ENCODE measurements around the gene ZNF563.
"Not testable (repeated sequence)": the region's sequence is repeated elsewhere in the genome, so short reads cannot be mapped to it uniquely, and the experiment has no call there.

Gene ZNF563

DNA sequence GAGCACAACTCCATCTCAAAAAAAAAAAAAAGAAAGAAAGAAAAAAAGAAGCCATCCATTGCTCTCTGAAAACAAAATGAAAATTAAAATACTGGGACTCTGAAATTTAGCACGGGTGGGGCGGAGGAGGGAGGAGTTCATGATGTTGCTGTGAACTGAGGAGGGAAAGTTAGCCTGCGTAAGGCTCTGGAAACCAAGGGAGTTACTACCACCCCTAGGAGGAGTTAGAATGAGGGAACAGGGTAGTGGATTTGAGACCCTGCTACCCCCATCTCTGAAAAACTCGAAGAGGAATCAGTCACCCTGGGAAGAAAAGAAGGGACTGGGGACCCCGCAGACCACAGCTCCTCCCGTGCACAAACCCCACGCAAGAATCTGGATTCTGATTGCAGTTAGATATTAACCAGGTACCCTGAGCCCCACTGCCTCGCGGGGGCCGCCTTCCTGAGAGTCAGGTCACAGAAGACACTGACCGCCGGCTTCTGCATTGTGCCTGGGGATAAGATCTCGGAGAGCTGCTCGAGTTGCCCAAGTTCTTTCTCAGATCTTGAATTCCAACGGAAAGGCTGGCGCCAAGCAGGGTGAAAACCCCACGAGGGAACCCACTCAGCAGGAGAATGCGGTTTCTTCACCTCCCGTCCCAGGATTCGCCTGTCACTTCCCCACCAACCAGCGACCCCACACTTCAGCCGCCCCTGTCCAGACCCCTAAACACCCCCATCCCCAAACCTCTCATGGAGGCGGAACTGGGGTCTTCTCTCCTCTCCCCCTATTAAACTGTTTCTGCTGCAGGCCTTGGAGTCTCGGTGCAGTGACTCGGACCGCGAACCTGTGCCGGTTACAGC, 31.2 kb upstream of the ZNF563 start:
- Histone ChIP-seq H3K9me3 (ENCODE audit: severe bottlenecking) (no peaks in the 10 kb centered on the region), H3K36me3 (no peaks in the 10 kb centered on the region), H3K4me3 (ENCODE audit: low read depth, low read length) (peak overlapping the region; percentile 81), H3K27ac (peak overlapping the region; percentile 81), H3K27me3 (ENCODE audit: insufficient read depth, low read depth, severe bottlenecking) (no peaks in the 10 kb centered on the region)
- peak; percentile 17 for DNase-seq
- TF ChIP-seq, protein P1, sequence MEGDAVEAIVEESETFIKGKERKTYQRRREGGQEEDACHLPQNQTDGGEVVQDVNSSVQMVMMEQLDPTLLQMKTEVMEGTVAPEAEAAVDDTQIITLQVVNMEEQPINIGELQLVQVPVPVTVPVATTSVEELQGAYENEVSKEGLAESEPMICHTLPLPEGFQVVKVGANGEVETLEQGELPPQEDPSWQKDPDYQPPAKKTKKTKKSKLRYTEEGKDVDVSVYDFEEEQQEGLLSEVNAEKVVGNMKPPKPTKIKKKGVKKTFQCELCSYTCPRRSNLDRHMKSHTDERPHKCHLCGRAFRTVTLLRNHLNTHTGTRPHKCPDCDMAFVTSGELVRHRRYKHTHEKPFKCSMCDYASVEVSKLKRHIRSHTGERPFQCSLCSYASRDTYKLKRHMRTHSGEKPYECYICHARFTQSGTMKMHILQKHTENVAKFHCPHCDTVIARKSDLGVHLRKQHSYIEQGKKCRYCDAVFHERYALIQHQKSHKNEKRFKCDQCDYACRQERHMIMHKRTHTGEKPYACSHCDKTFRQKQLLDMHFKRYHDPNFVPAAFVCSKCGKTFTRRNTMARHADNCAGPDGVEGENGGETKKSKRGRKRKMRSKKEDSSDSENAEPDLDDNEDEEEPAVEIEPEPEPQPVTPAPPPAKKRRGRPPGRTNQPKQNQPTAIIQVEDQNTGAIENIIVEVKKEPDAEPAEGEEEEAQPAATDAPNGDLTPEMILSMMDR (IDR thresholded peaks at IDR 0.05; ENCODE audit: low read depth, low read length) = no peak

DNA sequence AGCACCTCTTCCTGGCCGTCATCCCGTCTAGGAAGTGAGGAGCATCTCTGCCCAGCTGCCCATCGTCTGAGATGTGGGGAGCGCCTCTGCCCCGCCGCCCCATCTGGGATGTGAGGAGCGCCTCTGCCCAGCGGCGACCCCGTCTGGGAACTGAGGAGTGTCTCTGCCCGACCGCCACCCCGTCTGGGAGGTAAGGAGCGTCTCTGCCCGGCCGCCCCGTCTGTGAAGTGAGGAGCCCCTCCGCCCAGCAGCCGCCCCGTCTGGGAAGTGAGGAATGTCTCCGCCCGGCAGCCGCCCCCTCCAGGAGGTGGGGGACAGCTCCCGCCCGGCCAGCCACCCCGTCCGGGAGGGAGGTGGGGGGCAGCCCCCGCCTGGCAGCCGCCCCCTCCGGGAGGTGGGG, 28.8 kb upstream of the ZNF563 start:
- DNase-seq; H3K27me3 ChIP-seq (ENCODE audit: insufficient read depth, low read depth, severe bottlenecking); H3K4me3 ChIP-seq (ENCODE audit: low read depth, low read length); H3K27ac ChIP-seq; H3K36me3 ChIP-seq; H3K9me3 ChIP-seq (ENCODE audit: severe bottlenecking): not testable (repeated sequence)

DNA sequence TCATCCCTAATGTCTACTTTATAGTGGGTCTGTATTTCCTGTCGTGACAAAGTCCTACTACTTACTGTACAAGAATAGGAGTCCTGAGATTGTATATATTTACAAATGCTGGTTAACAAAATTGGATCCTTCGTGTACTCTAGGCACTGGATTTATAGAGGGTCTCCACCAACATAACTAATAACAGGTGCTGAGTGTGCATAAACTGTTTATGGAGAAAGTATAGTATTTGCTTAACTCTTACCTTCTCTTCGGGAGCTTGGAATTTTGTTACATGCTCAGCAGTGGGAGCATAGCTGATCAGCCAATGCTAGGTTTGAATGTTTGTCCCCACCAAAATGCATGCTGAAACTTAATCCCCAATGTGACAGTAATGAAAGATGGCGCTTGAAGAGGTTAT, 19.9 kb upstream of the ZNF563 start:
- H3K9me3 ChIP-seq (ENCODE audit: severe bottlenecking) = peaks cover 25% of the 10 kb centered on the region
- TF ChIP-seq, protein P1 (IDR thresholded peaks at IDR 0.05; ENCODE audit: low read depth, low read length) = no peak

GRCh38 chr19:12350890-12351197, 17.4 kb upstream of the ZNF563 start:
- H3K36me3 ChIP-seq = peaks cover 25% of the 10 kb centered on the region
- TF ChIP-seq, protein P1 (IDR thresholded peaks at IDR 0.05; ENCODE audit: low read depth, low read length) = no peak
- peaks cover 25% of the 10 kb centered on the region for H3K9me3 ChIP-seq (ENCODE audit: severe bottlenecking)
- no peak overlapping the region for H3K27ac ChIP-seq
- H3K27me3 ChIP-seq (ENCODE audit: insufficient read depth, low read depth, severe bottlenecking) = no peaks in the 10 kb centered on the region
- H3K4me3 ChIP-seq (ENCODE audit: low read depth, low read length) = no peak overlapping the region
- DNase-seq = no peak

More for the DNA sequence above, 19.9 kb upstream of the ZNF563 start:
- Histone ChIP-seq H3K36me3 (peaks cover 25% of the 10 kb centered on the region), H3K27ac (no peak overlapping the region), H3K4me3 (ENCODE audit: low read depth, low read length) (no peak overlapping the region), H3K27me3 (ENCODE audit: insufficient read depth, low read depth, severe bottlenecking) (no peaks in the 10 kb centered on the region)
- DNase-seq = no peak

GRCh38 chr19:12350185-12350889, 16.9 kb upstream of the ZNF563 start:
- TF ChIP-seq, protein P1 (IDR thresholded peaks at IDR 0.05; ENCODE audit: low read depth, low read length) = no peak
- H3K4me3 ChIP-seq (ENCODE audit: low read depth, low read length) = no peak overlapping the region
- peaks cover 25% of the 10 kb centered on the region for H3K9me3 ChIP-seq (ENCODE audit: severe bottlenecking)
- no peaks in the 10 kb centered on the region for H3K27me3 ChIP-seq (ENCODE audit: insufficient read depth, low read depth, severe bottlenecking)
- peaks cover 25% of the 10 kb centered on the region for H3K36me3 ChIP-seq
- DNase-seq = no peak
- H3K27ac ChIP-seq = no peak overlapping the region

DNA sequence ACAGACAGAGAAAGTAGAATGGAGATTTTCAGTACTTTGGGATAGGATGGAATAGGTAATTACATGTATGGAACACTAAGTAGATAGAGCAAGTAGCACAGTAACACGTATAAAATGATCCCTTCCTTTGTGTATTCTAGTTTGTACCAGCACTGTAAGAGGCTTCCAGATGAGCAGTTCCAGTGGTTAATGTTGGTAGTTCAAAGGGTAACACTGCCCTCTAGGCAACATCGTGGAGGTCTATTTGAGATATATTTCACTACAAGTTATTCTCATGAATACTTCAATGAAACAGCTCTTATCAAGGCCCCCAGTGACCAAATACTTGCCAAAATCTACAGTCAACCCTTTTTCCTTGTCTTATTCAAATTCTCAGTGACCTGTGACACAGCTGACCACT, 13.5 kb upstream of the ZNF563 start:
- TF ChIP-seq, protein P1 (IDR thresholded peaks at IDR 0.05; ENCODE audit: low read depth, low read length) = peak; percentile 10; the same call in 1 of the 2 replicates

More for the DNA sequence above, 13.5 kb upstream of the ZNF563 start:
- Histone ChIP-seq H3K9me3 (ENCODE audit: severe bottlenecking) (peaks cover 23% of the 10 kb centered on the region), H3K4me3 (ENCODE audit: low read depth, low read length) (no peak overlapping the region), H3K27ac (no peak overlapping the region), H3K27me3 (ENCODE audit: insufficient read depth, low read depth, severe bottlenecking) (no peaks in the 10 kb centered on the region), H3K36me3 (peaks cover 22% of the 10 kb centered on the region)
- no peak for DNase-seq
